ENCODE results near the gene FRMD3. TPM values are rescaled to one million over a fixed set of nuclear protein-coding genes. Genes with fewer than 3 reads are reported as not detected.
A peak's percentile ranks its signal among the peaks of the same experiment; 100 is the strongest.

FRMD3 gene
- total RNA-seq, 1 experiment from 2014 or later = 0.36 TPM

DNA sequence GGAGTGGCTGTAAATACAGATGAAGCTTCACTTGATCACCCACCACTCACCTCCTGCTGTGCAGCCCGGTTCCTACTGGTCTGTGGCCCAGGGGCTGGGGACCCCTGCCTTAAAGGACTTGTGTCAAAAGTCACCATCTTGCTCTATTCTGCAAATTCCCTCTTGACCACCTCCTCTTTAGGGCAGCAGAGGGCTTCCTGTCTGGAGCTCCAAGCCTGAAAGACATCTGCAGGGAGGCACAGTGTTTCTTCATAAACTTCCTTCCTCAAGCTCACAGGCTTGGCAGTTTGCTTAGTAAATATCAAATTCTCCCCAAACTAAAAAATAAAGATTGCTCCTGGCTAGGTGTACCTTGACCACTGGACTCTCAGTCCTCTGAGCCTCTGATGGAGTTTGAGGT, 104.4 kb downstream of the FRMD3 start:
- no peak for DNase-seq (ENCODE audit: low read depth)

DNA sequence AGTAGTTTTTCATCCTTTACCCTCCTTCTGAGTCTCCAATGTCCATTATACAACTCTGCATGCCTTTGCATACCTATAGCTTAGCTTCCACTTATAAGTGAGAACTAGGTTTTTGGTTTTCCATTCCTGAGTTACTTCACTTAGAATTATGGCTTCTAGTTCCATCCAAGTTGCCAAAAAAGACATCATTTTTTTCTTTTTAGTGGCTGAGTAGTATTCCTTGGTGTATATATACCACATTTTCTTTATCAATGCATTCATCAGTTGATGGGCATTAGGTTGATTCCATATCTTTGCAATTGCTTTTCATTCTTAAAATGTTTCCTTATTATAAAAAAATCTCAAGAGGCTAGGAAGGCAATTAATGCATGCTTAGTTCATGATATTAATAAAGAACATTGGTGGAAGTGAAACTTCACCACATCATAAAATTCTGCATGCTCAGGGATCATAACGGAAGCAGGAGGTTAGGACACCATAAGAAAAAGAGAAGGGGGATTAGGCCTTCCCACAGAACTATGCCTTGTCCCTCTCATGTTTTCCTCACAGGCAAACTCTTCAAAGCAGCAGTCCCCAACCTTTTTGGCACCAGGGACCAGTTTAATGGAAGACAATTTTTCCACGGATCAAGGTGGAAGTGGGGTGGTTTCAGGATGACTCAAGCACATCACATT, 105.2 kb downstream of the FRMD3 start:
- DNase-seq (ENCODE audit: low read depth) = no peak

DNA sequence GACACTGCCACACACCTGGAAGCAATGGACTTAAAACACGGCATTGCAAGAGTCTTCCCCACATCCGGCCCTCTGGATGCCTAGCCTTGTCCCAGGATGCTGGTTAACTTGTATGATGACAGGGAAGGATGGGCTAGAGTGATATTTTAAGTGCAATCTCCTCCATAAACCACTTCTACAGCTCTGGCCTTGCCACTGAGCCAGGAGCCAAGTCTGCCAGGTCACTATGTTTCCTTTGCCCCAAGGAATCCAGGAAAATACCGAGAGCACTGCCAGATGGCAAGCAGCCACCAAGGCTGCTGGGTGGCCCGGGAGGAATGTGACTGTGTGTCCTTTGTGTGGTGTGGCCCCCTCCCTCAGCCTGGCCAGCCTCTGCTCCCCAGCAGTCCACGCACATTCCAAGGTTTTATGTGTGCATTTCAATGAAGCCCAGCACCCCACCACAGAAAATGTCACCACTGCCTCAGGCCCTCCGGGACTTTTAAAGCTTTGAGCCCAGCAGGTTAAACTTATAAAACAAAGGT, 106.0 kb downstream of the FRMD3 start:
- DNase-seq (ENCODE audit: low read depth) = peak; percentile 31

DNA sequence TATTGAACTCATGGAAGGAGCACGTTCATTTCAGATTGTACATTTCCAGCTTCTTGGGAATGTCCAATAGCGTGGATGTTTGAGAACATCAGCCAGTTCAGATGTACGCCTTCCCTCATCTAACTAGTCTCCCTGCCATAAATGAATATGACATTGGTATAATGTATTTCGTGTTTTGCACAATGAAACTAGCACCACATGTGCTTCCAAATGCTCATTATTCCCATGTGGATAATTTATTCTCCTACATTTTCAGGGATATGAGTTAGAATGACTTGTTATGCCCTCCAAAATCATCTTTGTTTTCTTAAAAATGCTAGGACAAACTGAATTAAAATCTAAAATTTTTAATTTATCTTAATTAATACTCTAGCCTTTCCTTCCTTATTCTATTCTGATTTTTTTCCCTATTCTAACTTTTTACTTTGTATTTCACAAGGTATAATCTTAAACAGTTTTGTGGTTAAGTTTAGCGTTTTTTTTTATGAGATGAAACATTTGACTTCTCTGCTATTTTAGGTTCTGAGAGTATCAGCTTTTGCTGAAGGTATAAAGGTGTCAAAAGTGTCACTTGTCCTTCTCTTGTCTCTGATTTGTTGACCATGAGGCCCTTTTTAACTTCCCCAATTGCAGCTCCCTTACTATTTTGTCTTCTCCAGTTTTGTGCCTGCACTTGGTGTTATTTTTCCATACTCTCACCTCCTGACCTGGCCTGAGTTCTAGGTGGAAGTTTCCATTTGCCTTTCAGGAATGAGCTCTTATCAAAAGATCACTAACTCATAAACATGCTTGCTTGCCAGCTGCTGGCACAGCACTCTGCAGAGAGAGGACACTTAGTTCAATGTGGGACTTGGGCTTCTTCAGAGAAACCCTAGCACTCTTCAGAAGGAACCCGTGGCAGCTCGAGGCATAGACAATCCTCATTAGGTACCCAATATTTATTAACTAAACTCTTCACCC, 106.8 kb downstream of the FRMD3 start:
- no peak for DNase-seq (ENCODE audit: low read depth)

DNA sequence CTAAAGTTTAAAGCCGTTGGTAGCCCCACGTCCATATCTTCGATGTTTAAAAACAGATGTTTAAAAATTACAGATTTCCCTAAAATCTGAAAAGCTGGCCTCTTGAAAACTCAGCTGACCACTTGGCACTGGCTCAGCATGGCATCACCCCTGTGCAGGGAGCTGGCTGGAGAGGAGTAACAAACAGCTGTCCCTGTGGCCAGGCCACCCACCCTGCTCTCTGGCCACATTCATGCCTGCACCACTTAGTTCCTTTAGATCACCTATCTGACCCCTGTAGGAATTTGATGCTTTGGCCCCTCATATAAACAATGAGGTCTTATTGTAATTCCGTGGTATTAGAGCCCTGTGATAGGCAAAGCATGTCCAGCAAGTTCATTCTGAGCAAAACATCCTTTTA, 107.5 kb downstream of the FRMD3 start:
- no peak for DNase-seq (ENCODE audit: low read depth)

DNA sequence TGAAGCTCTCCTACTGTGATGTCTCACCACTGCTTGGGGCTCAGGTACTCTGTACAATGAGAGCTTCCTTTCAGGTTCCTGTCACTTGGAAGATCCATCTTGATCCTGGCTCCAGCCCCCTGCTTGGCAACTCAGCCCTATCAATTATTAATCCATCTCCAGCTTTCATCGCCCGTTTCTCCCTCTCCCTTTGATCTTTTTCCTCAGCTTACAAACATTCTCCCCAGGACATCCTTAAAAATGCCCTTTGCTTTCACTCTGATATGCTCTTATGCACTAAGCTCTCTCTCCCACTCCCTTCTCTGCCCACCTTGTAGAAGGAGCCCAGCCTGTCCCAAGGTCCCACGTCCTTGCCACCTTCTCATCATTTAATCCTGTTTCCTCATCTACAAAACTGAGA, 109.0 kb downstream of the FRMD3 start:
- no peak for DNase-seq (ENCODE audit: low read depth)

DNA sequence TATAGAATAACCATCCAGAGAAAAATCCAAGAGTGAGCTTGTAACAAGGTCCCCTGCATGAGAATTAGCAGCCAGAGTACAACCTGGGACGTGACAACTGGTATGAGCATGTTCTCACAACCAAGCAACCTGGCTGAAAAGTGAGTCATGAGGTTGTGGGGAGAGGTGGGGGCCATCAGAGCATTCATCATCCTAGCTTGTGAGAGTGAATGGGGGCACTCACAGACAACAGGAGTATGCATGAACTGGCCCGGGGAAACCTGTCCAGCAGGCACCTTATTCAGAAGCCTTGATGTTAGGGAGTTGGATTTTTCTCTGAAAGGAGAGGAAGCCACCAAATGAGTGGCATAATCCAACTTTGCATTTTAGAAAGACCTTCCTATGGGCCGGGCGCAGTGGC, 113.0 kb downstream of the FRMD3 start:
- no peak for DNase-seq (ENCODE audit: low read depth)

DNA sequence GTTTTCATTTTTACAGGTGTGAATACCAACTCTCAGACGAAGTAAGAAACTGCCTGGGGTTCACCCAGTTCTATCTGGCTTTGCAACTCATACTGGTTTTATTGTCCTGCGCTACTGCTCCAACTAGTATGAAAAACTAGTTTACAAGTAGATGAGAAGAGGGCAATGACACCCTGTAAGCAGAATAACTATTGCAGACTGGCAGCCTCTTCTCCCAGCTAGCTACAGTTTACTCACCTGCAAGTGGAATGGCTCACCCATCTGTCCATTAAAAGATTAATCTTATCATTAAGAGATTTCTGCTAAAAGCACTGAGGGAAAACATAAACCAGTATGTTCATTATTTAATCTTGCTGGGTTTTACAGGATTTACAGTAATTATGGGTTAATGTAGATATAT, 113.4 kb downstream of the FRMD3 start:
- DNase-seq (ENCODE audit: low read depth) = no peak

DNA sequence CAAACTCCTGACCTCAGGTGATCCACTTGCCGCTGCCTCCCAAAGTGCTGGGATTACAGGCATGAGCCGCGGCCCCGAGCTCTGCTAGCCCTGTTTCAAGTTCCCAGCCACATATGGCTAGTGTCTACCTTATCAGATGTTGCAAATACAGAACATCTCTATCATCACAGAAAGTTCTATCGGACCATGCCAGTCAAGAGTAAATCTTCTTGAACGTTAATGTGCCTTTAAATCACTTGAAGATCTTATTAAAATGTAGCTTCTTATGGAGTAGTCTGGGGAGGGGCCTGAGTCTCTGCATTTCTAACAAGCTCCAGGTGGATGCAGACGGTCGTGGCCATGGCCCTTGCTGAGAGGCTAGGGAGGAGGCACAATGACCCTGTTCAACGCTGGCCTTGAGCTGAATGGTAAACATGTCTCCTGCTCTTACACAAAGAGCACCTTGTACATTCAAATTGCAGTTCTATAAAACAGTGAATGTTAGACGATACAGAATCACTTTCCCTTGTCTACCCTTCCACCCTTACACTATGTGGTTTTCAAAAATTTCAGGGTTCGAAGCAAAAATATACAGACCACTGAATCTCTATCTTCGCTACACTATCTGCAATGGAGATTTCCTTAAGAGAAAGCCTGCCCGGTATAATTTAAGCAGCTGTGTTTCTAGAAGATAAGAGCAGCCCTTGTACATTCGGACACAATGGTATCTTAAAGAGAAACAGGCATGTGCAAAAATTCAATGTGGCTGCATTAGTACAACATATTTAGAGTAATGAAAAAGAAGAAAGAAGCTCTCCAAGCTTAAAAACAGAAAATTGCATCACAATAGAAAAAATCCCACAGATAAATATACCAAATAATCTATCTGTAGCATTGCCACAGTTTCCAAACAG, 114.1 kb downstream of the FRMD3 start:
- DNase-seq (ENCODE audit: low read depth) = no peak

DNA sequence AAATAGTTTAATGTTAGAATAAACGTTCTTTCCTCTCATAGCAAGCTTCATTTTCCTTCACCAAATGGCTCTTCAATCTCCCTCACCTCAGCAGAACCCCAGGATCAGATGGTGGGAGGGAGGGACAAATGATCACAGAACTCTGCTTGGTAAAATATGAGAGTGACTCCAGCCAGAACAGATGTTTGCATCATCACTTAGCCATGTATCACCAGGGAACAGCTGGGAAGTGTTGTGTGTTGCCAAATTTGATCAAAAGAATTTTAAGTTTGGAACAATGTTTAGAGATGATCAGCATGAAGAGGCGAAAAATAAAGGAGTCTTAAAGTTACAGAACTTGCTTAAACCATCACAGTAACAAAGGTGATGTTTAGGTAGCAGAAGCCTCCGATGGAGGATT, 115.7 kb downstream of the FRMD3 start:
- no peak for DNase-seq (ENCODE audit: low read depth)

DNA sequence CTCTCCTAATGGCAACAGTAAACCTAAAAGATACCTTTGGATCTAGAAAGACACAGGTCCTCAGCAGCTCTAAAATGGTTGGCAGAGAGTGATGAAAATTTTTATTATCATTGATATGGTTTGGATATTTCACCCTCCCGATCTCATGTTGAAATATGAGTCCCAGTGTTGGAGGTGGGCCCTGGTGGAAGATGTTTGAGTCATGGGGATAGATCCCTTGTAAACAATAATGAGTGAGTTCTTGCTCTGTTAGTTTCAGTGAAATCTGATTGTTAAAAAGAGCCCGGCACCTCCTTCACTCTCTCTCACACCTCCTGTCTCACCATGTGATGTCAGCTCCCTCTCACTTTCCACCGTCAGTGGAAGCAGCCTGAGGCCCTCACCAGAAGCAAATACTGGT, 117.7 kb downstream of the FRMD3 start:
- DNase-seq (ENCODE audit: low read depth) = no peak

DNA sequence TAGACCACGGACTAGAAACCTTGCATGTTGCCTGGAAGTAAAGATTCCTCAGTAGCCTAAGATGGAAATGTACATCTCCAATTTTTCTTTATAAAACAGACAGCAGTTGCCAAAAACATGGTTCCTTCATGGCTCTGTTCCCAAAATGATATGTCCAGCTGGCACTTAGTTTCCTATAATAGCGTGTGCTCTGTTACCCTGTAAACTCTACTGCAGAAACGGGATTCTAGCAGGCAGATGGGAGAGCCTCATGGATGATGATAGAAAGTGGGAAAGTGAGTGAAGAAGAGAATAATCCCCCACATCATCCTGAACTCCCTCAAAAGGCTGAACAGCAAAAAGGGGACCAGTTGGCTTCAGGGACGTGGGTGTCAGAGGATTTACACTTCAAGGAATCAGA, 118.2 kb downstream of the FRMD3 start:
- no peak for DNase-seq (ENCODE audit: low read depth)

DNA sequence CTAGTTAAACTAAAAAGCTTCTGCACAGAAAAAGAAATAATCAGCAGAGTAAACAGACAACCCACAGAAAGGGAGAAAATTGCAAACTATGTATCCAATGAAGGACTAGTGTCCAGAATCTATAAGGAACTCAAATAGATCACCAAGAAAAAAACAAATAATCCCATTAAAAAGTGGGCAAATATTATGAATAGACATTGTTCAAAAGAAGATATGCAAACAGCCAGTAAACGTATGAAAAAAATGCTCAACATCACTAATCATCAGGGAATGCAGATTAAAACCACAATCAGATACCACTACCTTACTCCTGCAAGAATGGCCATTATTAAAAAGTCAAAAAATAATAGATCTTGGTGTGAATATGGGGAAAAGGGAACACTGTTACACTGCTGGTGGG, 119.9 kb downstream of the FRMD3 start:
- DNase-seq (ENCODE audit: low read depth) = no peak

DNA sequence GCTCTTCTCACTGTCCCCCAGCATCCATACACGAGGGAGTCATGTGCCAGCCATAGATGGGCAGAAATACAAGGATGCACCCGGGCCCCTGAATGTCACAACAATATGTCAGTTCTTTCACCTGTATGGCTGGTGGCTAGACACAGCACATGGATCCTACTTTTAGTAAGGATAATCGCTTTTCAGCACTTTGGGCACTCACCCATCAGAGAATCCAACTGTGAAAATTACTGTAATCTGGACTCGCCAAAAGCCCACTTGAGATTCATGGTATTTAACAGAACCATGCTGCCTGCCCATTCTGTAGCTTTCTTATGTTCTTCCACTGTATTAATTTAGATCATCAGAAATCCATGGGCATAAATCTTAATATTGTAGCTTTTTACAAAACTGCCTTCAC, 124.8 kb downstream of the FRMD3 start:
- DNase-seq (ENCODE audit: low read depth) = no peak

DNA sequence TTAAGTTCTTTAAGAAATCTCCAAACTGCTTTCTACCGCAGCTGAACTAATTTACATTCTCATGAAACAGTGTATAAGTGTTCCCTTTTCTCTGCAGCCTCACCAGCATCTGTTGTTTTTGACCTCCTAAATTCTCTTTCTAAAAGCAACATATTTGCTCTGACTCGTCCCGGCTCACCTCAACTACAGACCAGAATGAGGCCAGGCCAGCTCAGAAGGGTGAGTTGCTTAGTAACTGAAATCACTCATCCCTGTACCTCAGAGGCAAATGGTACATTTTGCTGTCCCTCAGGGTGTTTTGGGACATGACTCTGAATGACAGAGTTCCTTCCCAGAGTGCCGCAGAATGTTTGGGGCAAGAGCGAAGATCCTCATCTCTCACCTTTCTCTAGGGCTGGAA, 127.5 kb downstream of the FRMD3 start:
- no peak for DNase-seq (ENCODE audit: low read depth)

DNA sequence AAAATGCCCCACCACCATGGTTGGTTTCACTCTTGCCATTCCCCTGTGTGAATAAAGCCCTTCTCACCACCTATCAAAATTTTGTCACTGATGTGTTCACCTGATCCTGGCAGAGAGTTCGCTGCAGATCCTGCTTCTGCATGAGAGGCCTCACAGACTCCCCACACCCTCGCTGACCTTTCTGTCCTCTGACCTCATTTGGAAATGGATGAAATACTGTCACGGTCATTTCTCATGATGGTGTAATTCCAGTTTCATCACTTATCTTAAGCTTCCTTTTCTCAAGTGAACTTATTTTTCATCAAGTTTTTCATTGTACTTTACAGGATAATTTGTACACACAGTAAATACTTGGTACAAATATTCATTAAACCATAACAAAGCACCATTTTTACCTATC, 131.3 kb downstream of the FRMD3 start:
- no peak for DNase-seq (ENCODE audit: low read depth)

DNA sequence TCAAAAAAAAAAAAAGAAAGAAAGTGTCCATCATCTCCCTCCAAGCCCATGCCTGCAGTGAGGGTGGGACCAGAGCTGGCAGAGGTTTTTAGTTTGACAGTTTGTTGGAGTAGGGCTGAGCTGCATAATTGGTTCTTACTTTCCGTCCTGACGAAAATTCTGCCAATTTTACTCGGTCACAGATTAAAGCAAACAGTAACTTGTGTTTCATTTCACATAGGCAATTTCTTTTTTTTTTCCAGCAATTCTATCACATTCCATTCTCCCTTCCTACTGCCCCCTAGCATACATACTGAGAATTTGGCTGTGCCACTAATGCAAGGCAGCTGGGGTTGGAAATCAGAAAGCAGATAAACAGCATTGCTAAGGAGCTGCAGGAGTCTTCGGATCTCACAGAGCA, 132.4 kb downstream of the FRMD3 start:
- no peak for DNase-seq (ENCODE audit: low read depth)

DNA sequence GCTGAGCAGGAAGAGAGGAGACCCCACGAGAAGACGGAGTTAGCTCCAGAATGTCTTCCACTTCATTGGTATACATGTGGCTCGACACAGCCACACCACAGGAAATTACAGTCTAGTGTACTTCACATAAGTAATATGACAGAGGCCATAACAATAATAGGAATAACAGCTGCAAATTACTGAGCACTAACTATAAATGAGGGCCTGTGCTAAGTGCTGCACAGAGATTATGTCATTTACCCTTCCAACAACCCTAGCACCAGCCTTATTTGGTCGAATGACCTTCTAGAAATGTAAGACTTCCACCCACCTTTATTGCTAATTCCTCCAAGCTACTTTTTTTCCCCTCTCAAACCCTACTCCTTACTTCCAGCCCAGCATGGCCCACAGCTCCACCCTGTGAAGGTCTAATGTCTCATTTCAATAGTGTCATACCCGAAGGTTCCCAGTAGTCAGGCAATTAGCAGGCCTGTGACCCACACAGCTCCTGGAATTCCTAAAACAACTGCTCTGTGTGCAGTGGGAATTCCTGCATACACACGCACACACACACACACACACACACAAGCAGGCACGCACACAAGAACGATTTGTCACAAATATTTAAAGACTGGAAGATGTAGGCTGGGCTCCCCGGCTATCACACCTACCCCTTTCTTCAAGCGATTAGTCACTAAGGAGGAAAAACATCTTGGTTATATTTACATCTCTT, 134.5 kb downstream of the FRMD3 start:
- no peak for DNase-seq (ENCODE audit: low read depth)

DNA sequence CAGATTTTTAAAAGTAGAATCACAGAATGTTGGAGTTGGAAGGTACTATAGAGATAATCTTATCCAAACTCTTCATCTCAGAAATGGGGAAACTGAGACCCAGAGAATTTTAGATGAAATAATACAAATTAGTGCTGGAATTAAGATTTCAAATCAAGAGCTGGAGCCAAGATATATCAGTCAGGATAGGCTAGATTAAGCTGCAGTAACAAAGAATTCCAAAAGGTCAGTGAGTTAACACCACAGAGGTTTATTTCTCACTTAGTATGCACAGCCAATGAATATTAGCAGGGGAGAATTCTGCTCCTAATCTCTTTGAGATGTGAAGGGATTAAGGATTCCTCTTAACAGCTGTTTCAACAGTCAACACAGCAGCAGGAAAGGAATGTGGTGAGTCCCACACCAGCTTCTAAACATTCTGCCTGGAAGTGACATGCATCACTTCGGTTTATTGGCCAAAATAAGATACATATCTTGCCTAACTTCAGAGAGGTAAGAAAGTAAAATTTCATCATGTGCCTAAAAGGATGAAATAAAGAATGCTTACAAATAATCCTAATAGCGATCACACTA, 136.8 kb downstream of the FRMD3 start:
- no peak for DNase-seq (ENCODE audit: low read depth)

DNA sequence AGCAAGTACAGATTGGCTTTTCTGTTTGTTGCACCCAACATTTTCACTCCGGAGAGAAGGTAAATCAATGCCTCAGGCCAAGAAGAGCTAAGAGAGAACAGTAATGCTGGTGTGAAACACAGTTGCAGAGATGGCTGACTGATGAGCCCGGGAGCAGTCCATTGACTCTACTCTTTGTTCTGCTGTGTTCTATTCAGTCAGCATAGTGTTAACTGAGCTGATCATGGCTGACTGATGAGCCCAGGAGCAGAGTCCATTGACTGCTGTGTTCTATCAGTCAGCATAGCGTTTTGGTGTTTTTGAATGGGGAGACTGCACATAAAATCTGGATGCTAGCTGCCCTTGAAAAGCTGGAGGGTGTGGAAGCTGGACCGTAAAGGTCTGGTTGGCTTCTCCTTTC, 141.4 kb downstream of the FRMD3 start:
- no peak for DNase-seq (ENCODE audit: low read depth)

DNA sequence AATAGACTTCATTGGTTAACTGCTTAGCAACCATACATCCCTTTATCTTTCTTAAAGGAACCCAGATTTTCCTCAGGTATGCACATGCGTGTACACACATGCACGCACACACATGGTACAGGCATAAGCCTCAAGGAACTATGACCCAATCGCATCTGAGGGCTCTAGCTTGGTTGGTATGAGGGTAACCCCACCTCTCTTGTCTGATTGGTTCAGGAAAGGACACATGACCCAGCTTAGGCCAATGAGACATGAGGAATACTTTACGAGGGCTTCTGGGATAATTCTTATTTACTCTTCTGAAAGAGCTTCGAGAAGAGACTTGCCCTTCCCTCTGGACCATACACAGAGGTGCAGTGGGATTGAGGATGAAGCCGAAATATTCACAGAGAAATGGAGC, 141.9 kb downstream of the FRMD3 start:
- no peak for DNase-seq (ENCODE audit: low read depth)
